GM18868 (cell line): ENCODE measurements around the gene COBL.

Source experiments
- ATAC-seq: cut with Tn5 transposase; IDR thresholded peaks from one replicate; pipeline ENCODE4 v1.9.1; 2021; ENCODE audit warnings: mild to moderate bottlenecking, moderate library complexity; ENCODE audit not compliant: unreplicated experiment

COBL gene

GRCh38 chr7:51150193-51150592 is 166.4 kb downstream of the COBL start:
- ATAC-seq: no peak

DNA sequence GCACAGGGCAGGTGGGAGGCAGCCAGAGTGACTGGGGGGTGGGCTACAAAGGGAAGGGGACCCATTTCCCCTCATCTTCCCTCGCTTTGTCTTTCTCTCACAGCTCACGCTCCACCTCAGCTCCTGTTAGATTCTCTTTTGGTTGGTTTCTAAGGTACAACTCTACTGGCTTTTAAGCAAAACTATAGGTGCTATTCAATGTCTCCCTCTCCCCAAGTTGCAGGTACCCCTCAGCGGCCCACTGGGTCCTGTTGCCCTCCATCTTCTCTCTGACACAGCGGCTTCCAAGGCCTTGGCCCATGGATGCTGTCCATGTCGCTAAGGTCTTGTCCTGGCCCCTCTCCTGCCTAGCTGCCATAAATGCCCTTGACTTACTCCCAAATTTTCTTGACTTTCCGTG is 168.4 kb downstream of the COBL start:
- no peak for ATAC-seq

DNA sequence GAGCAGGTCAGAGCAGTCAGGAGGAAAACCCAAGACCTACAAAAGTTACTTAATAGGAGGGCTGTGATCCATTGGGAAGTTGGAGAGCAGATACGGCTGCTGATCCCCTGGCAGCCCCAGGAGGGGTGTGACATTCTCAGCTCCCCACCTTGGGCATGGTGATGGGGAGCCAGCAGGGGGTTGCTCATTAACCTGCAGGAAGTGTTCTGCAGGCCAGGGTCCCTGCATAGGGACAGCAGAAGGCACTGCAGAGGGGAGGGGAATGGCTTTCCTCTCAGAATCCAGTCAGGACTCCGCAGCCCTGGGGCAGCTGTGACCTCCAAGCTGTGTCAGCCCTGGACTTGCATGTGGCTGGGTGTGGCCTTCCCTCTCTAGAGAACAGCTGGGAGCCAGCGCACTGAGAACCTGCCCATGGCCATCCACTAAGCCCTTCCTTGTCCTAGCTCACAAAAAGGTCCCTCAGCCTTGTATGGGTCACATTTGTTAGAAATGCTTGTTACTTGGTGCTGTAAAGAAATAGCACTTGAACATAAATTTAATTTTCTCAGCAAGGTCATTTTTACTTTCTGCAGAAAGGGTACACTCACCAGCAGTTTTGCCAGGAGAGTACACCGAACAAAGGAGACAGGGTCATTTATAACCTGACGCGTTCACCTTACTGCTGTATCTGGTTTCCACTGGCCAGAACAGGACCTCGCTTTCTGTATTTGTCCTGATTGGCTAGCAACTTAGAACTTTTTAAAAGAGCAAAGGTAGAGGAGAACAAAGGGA is 169.6 kb downstream of the COBL start:
- no peak for ATAC-seq

DNA sequence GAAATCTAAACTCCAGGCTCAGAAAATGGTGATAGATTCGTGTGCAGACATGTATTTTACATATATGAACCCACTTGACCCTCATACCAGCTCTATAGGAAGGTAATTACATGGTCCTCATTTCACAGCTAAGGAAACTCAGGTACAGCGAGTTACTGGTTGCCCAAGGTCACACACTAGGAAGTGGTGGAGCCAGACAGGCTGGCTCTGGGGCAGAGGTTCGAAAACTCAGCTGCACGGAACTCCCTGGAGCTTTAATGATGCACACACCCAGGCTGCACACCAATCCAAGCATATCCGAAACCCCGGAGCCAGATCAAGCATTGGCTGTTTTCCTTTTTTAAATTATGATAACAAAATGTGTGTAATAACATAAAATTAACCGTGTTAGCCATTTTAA is 172.4 kb downstream of the COBL start:
- ATAC-seq: no peak

DNA sequence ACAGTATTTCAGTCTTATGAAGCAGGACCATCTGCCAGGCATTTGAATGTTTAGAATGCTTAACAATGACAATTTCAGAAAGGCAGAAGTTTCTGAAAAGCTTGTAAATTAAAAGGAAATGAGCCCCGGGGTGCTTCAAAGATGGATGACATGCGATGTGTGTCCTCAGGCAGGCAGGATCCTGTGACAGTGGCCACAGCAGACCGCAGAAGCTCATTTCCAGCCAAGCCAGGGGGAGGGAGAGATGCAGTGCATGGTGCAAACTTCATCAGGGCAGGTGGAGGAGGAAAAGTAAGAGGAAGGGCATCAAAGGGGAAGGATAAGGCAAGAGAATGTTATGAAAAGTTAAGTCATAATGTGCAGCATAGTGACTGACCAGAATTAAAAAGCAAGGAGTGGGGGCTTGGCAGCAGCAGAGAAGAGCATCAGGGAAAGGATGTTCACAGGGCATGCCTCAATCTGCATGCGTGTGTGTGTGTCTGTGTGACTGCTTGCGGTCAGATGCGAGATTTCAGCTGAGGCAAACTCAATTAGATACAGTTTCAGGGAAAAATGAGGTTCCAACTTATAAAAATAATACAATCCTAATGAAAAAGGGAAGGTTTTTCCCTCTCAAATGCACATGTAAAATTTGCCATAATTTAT is 173.7 kb downstream of the COBL start:
- no peak for ATAC-seq

DNA sequence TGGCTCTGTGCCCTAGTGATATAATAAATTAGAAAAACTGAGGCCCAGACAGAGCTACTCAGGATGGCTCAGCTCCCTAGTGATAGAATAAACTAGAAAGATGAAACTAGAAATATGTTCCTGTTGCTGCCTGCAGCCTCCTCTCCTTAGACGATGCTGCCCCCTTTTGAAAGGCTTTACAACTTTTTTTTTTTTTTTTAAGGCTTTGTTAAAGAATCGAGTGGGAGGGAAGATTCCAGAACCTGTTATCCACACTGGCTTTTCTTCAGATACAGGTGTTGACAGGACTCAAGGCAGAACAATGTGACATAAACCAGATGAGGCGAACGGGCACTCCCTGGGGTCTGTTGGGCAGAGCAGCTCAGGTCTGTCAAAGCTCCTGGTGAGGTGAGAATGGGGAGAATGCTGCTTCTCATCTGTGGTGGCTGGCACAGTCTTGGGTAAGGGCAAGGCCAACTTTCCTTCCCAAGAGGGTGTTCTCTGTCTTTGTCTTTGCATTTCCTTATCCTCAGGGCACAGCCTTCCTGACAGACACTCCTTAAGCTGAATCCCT is 175.1 kb downstream of the COBL start:
- no peak for ATAC-seq

- no peak for ATAC-seq
Measured at GRCh38 chr7:51140199-51141164, 176.1 kb downstream of the COBL start.

GRCh38 chr7:51139796-51140195 is 176.8 kb downstream of the COBL start:
- no peak for ATAC-seq

GRCh38 chr7:51138123-51139085 is 178.2 kb downstream of the COBL start:
- no peak for ATAC-seq

DNA sequence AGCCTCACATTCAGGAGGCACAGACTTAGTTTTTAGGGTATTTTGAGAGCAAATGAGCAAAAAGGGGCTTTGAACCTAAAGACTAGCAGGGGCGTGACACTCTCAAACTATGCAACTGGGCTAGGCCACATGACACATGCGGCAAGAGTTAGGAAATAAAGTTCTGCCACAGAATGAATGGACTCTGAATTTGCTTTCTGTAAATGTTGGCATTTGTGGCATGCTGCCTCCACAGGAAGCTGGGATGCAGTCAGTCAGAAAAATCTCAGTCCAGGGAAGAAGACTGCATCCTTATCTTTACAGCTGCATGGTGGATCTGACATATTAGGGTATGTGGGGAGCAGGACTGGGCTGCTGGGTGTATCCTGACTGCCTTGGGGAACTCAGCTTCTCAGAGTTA is 181.0 kb downstream of the COBL start:
- no peak for ATAC-seq

GRCh38 chr7:51134013-51134441 is 182.6 kb downstream of the COBL start:
- ATAC-seq: no peak

DNA sequence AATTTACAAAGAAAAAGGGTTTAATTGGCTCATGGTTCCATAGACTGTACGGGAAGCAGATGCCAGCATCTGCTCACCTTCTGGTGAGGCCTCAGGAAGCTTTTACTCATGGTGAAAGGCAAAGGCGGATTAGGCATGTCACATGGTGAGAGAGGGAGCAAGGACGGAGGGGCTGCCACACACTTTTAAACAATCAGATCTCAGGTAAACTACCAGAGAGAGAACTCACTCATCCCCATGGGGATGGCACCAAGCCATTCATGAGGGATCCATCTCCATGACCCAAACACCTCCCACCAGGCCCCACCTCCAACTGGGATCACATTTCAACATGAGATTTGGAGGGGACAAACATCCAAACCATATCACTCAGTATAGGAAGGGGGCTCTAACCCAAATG is 183.9 kb downstream of the COBL start:
- no peak for ATAC-seq

- ATAC-seq: no peak
Measured at GRCh38 chr7:51129527-51130472, 186.8 kb downstream of the COBL start.

DNA sequence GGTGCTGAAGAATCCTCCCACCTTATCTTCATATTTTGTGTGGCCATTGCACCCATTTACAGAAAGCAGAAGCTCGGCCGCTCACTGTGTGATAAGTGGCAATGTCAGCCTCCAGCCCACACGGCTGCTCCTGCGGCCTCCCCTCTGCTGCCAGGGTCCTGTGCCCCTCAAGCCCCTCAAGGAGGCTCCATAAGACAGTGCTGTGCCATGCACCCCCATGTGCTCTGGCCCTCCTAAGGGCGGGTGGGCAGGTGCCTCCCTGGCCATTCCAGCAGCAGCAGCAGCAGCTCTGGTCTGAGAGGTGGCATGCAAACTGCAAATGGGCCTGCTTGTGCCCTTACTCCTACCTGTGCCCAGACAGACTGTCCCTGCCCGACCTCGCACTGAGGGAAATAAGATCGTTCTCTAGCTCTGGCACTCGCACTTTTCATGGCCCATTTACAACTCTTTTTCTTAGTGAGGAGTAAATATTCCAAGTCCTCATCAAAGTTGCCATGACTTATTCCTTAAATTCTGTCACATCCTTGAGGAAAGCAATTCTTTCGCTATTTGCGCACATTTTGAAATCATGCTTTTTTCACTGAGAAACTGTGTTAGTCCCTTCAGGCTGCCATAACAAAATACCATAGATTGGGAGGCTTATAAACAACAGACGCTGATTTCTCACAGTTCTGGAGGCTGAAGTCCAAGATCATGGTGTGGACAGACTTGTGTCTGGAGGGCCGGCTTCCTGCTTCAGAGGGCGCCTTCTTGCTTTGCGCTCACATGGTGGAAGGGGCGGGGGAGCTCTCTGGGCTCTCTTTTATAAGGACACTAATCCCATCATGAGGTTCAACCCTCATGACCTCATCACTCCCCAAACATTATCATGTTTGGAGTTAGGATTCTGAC is 187.8 kb downstream of the COBL start:
- ATAC-seq: no peak

- ATAC-seq: no peak
Measured at GRCh38 chr7:51127618-51127904, 189.0 kb downstream of the COBL start.

- ATAC-seq: no peak
Measured at GRCh38 chr7:51126813-51127617, 189.6 kb downstream of the COBL start.

- no peak for ATAC-seq
Measured at GRCh38 chr7:51126324-51126723, 190.3 kb downstream of the COBL start.
